K562 (cell line): ENCODE measurements around the gene UBE2L3. TPM values are rescaled to one million over a fixed set of nuclear protein-coding genes. Genes with fewer than 3 reads are reported as not detected.

Experiments
- ATF2 ChIP-seq: sonication (generic); formaldehyde crosslinking; IDR thresholded peaks from 2 replicates; pipeline ENCODE4 v1.8.1; 2022; ENCODE audit warnings: missing genetic modification reagents
- E2F6 ChIP-seq, 2 experiments: IDR thresholded peaks; 2 replicates each; pipeline ENCODE4 v1.6.1; 2011; ENCODE audit warnings: borderline replicate concordance in 1 of 2, control low read depth in 1 of 2, low read depth in 1 of 2, low read length in 1 of 2, mild to moderate bottlenecking in 1 of 2, mixed read lengths in 1 of 2, moderate library complexity in 1 of 2; ENCODE audit not compliant: insufficient read depth in 1 of 2, insufficient read length in 1 of 2, poor library complexity in 1 of 2, severe bottlenecking in 1 of 2; ENCODE audit errors: extremely low read depth in 1 of 2
- FOXA3 ChIP-seq, 2 experiments: fragments of 450-650 bp in 1 of 2; sonication (generic) in 1 of 2; formaldehyde crosslinking; IDR thresholded peaks in 1 of 2; conservative IDR thresholded peaks in 1 of 2; 2 replicates each; pipeline versions ENCODE4 v1.4.0 to v1.8.0; 2020 to 2022; ENCODE audit warnings: mild to moderate bottlenecking in 2 of 2, missing genetic modification reagents in 1 of 2
- HDAC2 ChIP-seq: fragments of 450-650 bp; IDR thresholded peaks from 2 replicates; pipeline ENCODE4 v1.6.1; 2016; ENCODE audit warnings: mild to moderate bottlenecking
- KLF13 ChIP-seq: fragments of 450-650 bp; IDR thresholded peaks from 2 replicates; pipeline ENCODE4 v1.6.1; 2016; ENCODE audit warnings: missing genetic modification characterization, low read depth, mild to moderate bottlenecking, missing compliant biosample characterization, moderate library complexity, borderline replicate concordance
- MECOM ChIP-seq: fragments of 250-450 bp; sonication (Bioruptor Pico); IDR thresholded peaks from 2 replicates; pipeline ENCODE4 v1.8.0; 2022; ENCODE audit warnings: inconsistent platforms
- MEF2D ChIP-seq: conservative IDR thresholded peaks from 2 replicates; pipeline ENCODE4 v1.6.1; 2016; ENCODE audit warnings: low read depth, missing genetic modification characterization, missing compliant biosample characterization
- MXI1 ChIP-seq: IDR thresholded peaks from 2 replicates; pipeline ENCODE4 v1.6.1; 2011; ENCODE audit warnings: low read depth, mild to moderate bottlenecking, improper control_type of control experiment, low read length
- NEUROD1 ChIP-seq: fragments of 150-350 bp; IDR thresholded peaks from 2 replicates; pipeline ENCODE4 v1.6.1; 2014; ENCODE audit warnings: borderline replicate concordance, low read length, low read depth; ENCODE audit not compliant: partially characterized antibody
- PML ChIP-seq: IDR thresholded peaks from 2 replicates; pipeline ENCODE4 v1.6.1; 2012; ENCODE audit warnings: low read length, inconsistent platforms
- TGIF2 ChIP-seq: sonication (generic); formaldehyde crosslinking; IDR thresholded peaks from 2 replicates; pipeline ENCODE4 v1.8.1; 2022; ENCODE audit warnings: mild to moderate bottlenecking, missing genetic modification reagents, moderate library complexity
- ZMIZ1 ChIP-seq, 2 experiments: fragments of 150-350 bp in 1 of 2; IDR thresholded peaks; 2 replicates each; pipeline ENCODE4 v1.6.1; 2012 to 2016; ENCODE audit warnings: low read depth in 2 of 2, low read length in 2 of 2, mild to moderate bottlenecking in 1 of 2, moderate library complexity in 1 of 2
- ZNF232 ChIP-seq: sonication (generic); formaldehyde crosslinking; IDR thresholded peaks from 2 replicates; pipeline ENCODE4 v1.8.0; 2022; ENCODE audit warnings: mild to moderate bottlenecking, missing genetic modification reagents
- polyA plus RNA-seq, 8 experiments: library from polyadenylated mRNA; depleted of rRNA in 4 of 8; stranded (reverse) in 5 of 8; unstranded in 3 of 8; fragments of >200 nt; fragmentation: Nextera tagmentation in 2 of 8; fragmentation: Illumina TruSeq in 1 of 8; extraction: Ambion mirVana in 2 of 8; extraction: Trizol in 1 of 8; gene quantifications; 2 replicates each; pipeline versions ENCODE4 v1.2.1 to v1.2.3, GENCODE V29; 2011 to 2014; ENCODE audit warnings: inconsistent platforms in 1 of 8, missing spikeins in 1 of 8
- total RNA-seq, 7 experiments: library from RNA; depleted of rRNA in 6 of 7; stranded (reverse); fragments of >200 nt in 6 of 7; fragmentation: Illumina TruSeq in 2 of 7; extraction: Trizol in 2 of 7; gene quantifications; 2 replicates each; pipeline versions ENCODE4 v1.2.1 to v1.2.3, GENCODE V29; 2011 to 2021; ENCODE audit warnings: low replicate concordance in 1 of 7

UBE2L3 gene
- total and polyA plus RNA-seq, 9 of the 15 experiments (the other 6 are each of a cell fraction or from before 2014, with no cell fraction given): 215 to 625 (median 285) TPM

- TF ChIP-seq ATF2 (CRISPR knock-in tag) (no peak), FOXA3 (CRISPR knock-in tag; conservative IDR thresholded peaks at IDR 0.05 in 1 of 2, IDR thresholded peaks at IDR 0.05 in 1 of 2) (no peak), PML (no peak), TGIF2 (CRISPR knock-in tag) (no peak), ZMIZ1 (IDR thresholded peaks at IDR 0.05; ENCODE audit: low read depth in 2 of 2, low read length in 2 of 2) (no peak), NEUROD1 (peak; percentile 53), MEF2D (no peak), MECOM (CRISPR knock-in tag) (no peak), KLF13 (0 out of 2 replicates have a peak, but pooled peaks have one; percentile 5), MXI1 (0 out of 2 replicates have a peak, but pooled peaks have one; percentile 27), ZNF232 (CRISPR knock-in tag) (no peak), E2F6 (IDR thresholded peaks at IDR 0.05; ENCODE audit: borderline replicate concordance in 1 of 2, extremely low read depth in 1 of 2, insufficient read depth in 1 of 2, insufficient read length in 1 of 2, low read depth in 1 of 2, low read length in 1 of 2, poor library complexity in 1 of 2, severe bottlenecking in 1 of 2) (peak in 1 of 2 experiments; percentile 22), HDAC2 (no peak)
Observed at GRCh38 chr22:21650823-21651520, 83.5 kb downstream of the UBE2L3 start (continued).
